ENCODE data around the gene GCA.

GRCh38 chr2:162379719-162380580 is 36.0 kb downstream of the GCA start:
- TF ChIP-seq, protein P1, sequence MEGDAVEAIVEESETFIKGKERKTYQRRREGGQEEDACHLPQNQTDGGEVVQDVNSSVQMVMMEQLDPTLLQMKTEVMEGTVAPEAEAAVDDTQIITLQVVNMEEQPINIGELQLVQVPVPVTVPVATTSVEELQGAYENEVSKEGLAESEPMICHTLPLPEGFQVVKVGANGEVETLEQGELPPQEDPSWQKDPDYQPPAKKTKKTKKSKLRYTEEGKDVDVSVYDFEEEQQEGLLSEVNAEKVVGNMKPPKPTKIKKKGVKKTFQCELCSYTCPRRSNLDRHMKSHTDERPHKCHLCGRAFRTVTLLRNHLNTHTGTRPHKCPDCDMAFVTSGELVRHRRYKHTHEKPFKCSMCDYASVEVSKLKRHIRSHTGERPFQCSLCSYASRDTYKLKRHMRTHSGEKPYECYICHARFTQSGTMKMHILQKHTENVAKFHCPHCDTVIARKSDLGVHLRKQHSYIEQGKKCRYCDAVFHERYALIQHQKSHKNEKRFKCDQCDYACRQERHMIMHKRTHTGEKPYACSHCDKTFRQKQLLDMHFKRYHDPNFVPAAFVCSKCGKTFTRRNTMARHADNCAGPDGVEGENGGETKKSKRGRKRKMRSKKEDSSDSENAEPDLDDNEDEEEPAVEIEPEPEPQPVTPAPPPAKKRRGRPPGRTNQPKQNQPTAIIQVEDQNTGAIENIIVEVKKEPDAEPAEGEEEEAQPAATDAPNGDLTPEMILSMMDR (IDR thresholded peaks at IDR 0.05; ENCODE audit: insufficient read depth, low read length, poor library complexity, severe bottlenecking), result no peak
- TF ChIP-seq EZH2phosphoT487 (conservative IDR thresholded peaks at IDR 0.05; ENCODE audit: low read length), result no peak

All from SU-DHL-6 (cell line).